Activated T-helper 1 cell treated with anti-CD3 and anti-CD28 coated beads, Interleukin-2, amount 50 U/mL, for 16 hours (primary cell): ENCODE measurements around the gene OTULIN.

Experiments used
- DNase-seq, 2 donors: peaks; one replicate each; pipeline ENCODE4 v3.0.0-alpha.2; 2020; ENCODE audit warnings: low read depth in 1 of 2, low spot score in 1 of 2

The OTULIN gene

DNA sequence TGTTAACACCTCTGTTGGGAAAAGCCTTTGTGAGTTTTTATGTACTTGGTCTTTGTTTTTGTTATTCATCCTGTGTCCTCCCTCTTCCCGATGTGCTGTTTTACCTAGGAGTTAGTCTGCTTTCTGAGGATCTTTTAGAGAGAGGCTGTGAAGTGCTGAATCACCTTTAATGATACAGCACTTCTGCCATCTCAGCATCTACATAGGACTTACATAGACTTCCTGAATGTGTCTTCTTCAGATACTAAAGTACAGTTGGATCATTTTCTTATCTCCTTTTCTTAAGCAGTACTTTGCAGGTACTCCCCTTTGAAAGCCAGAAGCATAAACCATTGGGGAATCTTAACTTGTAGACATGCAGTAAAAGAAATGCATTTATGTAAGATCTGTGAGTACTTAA lies 31.5 kb downstream of the OTULIN start:
- no peak for DNase-seq

DNA sequence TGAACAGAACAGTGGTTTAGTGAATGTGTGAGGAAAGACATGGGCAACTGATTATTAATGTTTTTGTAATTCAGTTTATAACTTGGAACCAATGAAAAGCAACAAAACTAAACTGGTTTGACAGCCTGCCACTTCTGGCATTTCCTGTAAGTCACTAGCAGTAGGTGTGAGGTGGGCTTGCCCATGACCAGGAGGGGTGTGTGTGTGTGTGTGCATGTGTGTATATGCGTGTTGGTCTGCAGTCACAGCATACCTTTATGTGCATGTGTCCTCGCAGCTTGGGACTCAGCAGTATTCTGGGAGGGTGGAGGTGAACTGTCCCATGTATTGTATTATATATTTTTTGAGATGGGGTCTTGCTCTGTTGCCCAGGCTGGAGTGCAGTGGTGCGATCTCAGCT lies 32.3 kb downstream of the OTULIN start:
- DNase-seq = no peak

DNA sequence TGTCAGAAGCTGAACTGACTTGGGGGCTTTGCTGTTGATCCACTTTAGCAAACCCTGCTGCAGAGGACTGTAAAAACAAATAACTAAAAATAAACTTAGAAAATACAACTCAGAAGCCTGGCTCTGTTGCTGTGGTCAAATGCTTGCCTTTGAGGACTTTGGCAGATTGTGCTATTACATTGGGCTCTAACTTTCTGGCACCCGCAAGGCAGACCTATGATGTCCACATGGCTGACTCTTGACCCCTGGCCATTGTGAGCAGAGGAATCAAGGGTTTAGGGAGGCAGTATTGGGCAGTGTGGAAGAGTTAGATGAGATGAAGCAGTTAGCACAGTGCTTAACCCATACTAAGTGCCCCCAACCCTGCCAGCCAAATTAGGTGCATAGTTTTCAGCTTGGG lies 34.0 kb downstream of the OTULIN start:
- no peak for DNase-seq

DNA sequence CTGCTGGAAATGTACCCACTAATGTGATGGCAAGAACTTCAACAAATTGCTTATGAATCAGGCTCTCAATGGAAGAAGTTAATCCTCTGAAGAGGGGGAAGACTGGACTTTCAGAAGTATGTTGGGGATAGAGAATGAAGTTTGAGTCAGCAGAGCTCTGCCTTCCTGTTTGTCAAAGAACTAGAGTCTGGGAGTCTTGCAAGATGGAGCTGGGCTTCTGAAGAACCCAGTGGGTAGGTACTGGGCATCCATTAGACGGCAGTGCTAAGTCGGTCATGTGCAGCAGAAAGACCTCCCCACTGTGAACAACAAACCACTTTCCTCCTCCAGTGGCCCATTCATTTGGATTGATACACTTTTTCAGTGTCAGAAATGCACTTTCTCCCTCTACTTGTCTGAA lies 34.6 kb downstream of the OTULIN start:
- DNase-seq = no peak

DNA sequence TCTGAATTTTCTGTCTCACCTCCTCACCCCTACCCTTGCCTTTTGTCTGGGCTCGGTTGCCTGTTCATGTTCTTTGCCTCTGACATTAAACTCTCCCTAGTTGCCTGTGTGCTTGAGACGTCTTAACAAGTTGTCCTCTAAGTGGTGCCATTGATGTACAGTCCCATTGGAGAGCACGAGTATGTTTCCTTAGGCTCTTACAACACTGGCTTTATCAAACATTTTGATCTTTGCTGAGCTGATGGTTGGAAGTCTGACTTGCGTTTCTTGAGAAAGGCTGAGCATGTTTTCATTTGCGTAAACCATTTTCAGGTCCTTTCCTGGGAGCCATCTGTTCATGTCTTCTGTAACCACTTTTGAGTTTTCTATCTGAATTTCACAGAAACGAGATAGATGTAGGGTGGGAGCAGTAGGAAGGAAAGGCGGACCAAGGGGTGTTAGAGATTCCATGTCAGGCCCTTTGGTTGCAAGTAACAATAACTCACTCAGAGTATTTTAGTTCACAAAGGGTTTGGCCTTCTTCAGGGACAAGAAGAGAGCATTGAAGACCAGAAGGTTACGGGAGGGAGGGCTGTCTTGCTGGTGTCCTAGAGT lies 35.4 kb downstream of the OTULIN start:
- no peak for DNase-seq

DNA sequence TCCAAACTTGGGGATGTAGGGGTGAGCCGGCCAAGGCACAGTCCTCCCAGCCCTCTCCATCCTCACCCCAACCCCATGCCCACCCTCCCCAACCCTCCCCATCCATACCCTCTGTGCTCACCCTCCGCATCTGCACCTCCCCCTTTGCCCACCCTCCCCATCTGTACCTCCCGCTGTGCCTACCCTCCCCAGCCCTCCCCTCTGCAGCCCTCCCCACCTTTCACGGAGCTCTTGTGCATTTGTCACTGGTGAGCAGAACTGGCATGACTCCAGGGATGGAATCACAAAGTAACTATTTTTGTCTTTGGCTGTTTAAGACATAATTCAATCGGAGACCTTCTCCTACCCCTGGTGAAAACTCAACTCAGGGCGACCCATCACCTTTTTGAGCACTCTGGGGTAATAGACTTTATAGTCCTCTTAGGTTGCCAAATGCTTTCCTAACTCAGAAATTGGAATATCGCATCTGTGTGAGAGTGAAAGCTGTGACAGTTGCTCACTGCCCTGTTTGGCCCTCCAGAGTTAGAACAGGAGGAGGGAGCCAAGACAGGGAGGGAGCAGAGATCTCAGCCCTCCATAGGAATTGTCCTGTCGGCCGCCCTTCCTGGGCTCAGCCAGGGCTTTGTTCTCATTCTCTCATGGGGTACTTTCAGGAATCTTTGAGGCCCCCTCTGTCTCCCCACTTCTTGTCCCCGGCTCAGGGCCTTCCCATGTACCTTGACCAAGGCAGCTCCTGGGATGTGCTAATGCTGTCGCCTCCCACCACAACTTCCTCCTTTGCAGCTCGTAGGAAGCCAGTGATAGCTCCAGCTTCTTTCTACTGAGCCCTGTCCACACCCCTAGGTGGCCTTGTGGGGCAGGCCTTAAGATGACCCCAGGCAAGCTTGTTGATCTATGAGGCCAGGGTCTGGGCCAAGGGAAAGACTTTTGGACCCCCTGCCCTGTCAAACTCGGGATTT lies 36.2 kb downstream of the OTULIN start:
- no peak for DNase-seq

DNA sequence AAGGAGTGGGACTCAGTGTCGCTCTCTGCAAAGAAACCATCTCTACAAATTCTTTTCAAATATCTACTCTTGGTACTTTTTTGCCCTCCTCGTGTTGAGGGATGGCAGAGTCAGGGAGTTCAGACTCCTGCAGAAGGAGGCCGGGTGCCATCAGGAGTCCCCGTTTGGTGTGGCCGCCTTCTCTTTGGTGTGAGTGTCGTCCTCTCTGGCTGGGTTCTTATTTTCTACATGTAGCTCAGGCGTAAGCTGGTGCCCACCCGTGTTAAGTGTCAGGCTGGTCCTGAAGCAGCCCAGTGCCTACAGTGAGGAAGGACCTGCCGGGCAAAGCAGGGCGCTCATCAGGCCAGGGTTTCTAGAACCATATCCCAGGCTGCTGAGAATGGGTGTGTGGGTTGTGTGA lies 37.0 kb downstream of the OTULIN start:
- no peak for DNase-seq

DNA sequence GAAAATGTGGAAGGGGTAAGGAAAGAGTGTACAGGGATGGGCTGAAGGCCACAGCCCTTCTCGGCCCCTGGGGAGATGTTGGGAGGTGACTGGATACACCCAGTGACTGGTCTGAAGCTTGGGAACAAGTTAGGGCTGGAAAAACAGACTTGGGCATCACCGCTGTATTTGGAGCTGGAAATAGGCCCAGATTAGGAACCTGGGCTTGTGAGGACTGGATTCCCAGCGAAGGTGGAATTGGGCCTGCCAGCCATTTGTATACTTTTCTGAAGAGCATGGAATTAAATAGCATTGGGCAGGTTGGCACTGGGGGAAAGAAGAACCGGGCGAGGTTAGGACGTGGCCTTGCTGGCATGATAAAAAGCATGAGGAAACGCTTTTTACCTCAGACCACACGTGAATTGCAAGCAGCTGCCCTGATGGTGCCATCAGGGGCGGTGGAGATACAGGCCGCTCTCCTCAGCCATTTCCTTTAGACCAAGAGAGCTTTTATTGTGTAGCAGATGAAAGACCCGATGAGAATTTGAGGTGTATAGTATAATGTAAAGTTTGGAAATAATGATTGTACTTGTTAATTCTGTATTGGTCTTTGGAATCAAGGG lies 37.8 kb downstream of the OTULIN start:
- DNase-seq = no peak

DNA sequence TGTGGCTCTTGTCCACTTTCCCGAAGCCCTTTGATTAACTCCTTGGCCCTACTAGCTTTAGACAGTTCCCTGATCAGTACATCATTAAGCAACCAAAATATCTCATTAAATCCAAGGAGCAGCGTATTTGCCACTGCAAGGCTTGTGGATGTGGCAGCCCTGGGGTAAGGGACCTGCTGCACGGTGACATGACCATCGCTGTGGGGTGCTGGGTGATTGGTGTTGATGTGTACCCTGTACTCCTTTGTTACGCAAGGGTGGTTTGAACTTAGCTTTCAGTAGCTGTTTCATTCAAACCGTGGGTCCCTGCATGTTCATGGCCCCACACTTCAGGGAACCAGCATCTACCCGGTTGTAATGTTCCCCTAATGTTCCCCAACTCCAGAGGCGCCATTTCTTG lies 41.0 kb downstream of the OTULIN start:
- no peak for DNase-seq

DNA sequence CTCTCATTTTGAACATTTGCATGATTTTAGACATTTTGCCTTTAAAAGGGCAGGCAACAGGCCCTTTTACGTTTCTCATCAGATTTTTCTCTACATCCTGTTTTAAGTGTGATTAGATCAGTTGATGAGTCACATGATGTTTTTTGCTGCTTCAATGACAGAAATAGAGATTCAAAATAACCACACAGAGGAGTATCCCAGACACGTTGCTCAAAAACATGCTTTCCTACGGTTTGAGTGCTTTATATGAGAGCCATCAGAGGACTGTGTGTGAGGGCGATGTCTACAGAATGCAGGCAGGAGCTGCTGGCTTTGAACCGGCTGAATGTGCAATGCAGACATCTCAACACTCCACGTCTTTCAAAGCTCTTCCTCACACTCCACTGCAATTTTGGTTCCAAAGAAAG lies 42.1 kb downstream of the OTULIN start:
- peak in 1 of 2 donors; percentile 10 for DNase-seq

DNA sequence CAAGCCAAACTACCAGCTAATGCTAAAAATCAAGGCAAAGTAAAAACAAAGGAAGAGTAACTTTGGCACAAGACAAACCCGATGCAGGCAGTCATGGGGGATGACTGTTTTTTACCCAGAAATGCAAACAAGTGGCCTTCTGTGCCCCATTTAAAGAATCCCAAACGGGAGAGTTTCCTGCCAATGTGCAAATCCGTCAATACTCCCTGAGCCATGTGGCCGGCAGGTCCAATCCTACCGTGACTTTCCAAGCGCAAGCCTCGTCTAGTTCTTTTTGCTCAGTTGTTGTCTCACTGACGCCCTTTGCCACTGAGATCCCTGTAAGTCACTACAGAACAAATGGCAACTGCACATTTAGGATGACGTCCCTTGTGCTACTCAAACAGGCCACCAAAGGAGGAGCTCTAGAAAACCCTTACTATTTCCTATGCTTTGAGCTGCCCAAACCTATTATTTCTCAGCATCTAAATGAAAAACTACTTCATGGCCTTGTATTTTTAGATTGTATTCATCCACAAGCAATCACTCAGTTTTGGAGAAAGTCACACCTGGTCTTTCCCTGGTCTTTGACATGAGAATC lies 43.4 kb downstream of the OTULIN start:
- DNase-seq = no peak

DNA sequence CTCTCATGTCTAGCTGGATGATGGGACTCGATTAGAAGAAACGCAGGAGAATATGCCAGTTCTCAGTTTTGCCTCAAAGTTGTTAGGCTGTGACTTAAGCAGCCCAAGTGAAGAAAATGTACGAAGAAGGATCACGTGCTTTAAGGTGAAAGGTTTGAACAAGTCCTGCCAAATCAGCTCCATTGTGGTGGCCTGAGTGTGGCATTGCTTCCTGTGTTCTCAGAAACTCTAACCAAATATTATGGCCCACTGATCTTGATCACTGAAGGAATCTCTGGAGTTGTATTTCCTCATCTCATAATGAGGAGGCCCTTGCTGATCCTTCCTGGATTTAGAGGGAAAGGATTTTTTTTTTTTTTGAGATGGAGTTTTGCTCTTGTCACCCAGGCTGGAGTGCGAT lies 44.0 kb downstream of the OTULIN start:
- no peak for DNase-seq

DNA sequence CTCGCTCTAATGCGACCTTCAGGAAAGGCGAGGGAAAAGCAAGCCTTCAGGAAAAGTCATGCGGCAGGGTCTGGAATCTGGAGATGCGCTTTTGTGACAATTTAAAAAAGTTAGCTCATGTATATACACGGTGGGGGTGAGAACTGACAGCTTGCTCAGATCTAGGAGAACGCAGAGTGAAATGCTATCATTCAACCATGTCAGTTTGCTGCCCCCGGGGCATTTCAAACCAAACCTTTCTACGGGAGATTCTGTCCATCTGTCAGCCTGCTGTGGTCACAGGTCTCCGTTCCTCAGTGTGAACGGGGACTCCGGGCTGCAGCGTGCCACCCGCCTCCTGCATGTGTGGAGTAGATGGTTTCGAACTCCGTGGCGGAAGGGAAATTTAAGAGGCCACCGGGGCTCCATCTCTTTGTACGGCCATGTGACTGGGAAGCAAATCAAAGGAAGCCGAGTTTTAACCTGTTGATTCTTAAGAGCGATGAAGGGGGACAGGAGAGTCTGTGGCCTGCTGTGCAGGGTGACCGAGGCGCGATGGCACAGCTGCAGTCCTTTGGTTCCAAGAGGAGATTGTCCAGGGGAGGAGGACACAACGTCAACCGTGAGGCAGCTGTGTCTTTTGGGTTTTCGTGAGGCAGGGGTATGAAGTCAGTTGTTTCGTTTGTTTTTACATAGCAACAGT lies 45.9 kb downstream of the OTULIN start:
- no peak for DNase-seq

DNA sequence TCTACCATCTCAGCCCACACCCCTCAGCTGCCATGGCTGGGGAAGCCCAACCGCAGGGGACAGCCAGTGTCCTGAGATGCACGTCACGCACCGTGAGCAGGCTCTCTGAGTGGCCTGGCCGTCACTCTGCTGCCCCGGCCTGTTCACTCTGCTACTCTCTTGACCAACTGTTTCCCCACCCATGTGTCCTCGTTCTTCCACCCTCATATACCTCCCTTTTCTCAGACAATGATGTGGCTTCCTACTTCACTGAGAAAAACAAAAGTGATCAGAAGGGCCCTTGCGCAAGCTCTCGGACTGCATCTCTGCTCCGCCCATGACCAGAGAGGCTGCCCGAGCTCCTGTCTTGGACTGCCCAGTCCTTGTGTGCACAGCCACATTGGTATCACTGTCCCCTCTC lies 47.6 kb downstream of the OTULIN start:
- no peak for DNase-seq

DNA sequence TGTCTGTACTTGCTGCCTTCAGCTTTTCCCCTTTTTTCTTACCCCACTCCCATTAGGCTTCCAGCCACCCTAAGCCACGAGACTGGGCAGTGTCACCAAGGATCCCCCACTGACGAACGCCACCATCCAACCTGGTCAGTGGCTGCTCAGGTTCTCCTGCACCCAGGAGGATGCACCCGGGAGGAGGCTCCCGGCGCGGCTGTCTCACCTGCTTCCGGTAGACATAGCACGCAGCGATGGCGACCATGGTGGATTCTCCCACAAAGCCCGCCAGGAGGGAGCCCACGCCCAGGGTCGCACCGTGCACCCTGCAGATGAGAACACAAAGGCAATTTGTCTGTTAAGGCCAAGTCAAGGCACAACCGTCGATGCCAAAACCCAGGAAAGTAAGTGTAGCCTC lies 48.1 kb downstream of the OTULIN start:
- DNase-seq = no peak

DNA sequence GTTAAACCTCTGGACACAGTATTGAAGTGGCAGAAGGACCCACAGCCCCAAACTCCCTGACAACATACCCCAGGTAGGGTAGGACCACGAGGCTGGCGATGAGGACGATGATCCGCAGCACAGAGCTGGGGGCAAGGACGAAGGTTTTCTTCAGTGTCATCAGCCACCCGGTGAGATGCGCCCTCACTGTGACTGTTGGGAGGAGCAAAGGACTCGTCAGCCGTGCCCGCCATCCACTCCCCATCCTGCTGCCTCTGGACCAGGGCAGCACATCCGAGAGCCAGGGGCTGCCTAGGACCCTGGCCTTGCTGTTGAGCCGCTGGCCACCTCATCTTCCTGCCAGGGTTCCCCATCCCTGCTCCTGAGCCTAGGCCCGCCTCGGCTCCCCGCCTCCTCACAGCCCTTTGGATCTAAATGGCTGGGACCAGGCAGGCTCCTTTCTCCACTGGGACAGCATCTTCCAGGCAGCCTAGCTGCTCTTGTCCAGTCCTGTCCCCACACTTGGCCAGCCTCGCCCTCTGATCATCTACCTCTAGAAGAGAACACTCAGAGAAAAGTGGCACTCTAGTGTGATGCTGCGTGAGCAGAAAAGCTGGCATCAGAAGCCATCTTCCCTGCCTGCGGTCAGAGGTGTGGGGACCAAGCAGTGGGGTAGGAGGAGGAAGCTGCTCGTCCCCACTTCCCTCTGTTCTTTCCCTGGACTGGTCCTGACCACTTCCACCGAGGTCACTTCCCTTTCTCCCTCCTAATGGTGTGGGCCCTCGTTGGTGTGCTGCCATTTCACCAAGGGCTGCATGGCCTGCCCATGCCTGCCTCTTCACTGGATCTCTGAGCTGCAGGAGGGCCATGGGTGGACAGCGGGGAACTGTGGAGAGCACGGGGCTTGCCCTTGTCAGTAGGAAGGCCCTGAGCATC lies 49.2 kb downstream of the OTULIN start:
- DNase-seq = no peak

DNA sequence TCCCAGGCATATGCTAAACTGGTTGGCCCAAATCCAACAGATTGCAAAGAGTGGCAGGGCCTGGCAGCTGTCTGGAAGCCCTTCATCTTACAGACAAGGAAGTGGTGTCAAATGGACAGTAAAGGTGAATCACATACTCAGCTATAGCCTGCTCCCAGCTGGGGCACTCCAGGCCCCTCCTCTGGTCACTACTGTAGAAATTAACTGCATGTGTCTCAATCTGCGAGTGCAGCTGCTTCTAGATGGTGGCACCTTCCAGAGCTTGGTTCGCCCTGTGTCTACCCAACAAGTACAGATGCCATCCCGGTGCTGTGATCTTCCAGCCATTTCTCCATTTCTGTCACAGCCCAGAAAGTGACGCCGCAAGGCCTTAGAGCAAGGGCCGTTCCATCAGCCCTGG lies 50.2 kb downstream of the OTULIN start:
- no peak for DNase-seq

DNA sequence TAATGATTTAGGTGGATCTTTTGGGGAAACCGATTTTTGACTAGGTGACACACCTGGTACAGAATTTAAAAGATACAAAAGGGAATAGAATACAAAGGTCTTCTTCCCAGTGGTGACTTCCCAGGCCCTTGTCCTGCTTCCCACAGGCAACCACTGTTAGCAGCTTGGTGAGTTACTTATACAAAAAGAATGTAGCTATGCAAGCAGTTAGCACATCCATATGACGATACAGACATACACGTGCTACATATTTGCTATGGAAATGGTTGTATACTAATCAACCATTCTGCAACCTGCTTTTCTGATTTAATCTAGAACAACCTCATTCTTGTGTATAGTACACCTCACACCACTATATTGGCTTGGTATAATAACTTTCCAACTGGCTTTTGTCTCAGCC lies 51.0 kb downstream of the OTULIN start:
- DNase-seq = no peak

DNA sequence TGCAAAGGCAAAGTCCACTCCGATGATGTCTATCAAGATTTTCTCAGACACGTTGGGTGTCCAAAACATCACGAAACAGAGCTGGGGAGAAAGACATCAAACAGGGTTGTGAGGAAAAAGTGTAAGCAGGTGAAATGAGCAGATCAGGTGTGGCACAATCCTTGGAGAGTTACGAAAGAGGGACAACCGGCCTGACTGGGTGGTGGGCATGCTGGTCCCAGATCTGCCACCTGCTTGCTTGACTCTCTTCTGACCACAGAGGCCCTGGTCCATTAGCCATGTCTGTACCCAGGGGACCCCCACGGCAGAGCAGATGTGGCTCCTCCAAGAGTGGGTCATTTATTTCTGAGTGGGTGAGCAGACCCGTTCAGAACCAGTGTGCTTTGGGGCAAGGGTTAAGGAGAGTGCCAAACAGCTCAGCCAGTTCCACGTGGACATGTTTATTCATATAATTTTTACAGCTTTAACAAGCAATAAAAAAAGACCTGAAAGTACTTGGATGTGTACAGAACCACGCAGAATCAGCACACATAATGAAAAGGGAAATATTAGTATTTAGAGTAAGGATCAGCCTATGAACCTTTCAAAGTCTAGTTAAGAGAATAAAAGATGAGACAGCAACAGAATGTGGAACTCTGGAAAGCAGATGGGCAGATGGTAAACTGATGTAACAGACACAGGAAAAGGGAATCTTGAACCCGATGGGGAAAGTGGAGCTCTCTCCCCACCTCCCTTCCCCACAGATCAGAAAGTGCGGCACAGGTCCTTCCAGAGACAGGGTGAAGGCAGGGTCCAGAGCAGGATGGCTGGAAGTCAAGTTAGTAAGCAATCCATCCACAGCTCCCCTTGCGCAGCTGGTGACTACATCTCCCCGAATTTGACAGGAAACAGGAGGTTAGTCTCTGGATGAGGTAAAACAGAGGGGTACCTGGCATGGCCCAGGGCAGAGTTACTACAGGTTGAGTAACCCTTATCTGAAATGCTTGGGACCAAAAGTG lies 52.5 kb downstream of the OTULIN start:
- DNase-seq = no peak
